Effector memory CD4-positive, alpha-beta T cell (primary cell): ENCODE data around the gene KRTAP12-2.
A peak's percentile ranks its signal among the peaks of the same experiment; 100 is the strongest.

ENCODE experiments used
- DNase-seq, 3 donors: peaks; one replicate each; pipeline ENCODE4 v3.0.0-alpha.2; 2020
- H3K27ac ChIP-seq: 2 replicates; pipeline ENCODE4 v1.7.0; 2013; ENCODE audit warnings: mild to moderate bottlenecking, low read length, moderate library complexity; ENCODE audit not compliant: insufficient read depth, poor library complexity, severe bottlenecking
- H3K27me3 ChIP-seq: replicated peaks from 2 replicates; pipeline ENCODE4 v1.7.0; 2013; ENCODE audit warnings: mild to moderate bottlenecking, low read length; ENCODE audit not compliant: insufficient read depth, control insufficient read depth, poor library complexity, severe bottlenecking
- H3K36me3 ChIP-seq: 2 replicates; pipeline ENCODE4 v1.7.0; 2013; ENCODE audit warnings: mild to moderate bottlenecking, low read length, moderate library complexity; ENCODE audit not compliant: control insufficient read depth, insufficient read depth
- H3K4me1 ChIP-seq: 2 replicates; pipeline ENCODE4 v1.7.0; 2013; ENCODE audit warnings: low read length, mild to moderate bottlenecking; ENCODE audit not compliant: control insufficient read depth, insufficient read depth, poor library complexity, severe bottlenecking
- H3K4me3 ChIP-seq: 2 replicates; pipeline ENCODE4 v1.7.0; 2013; ENCODE audit warnings: low read length, low read depth, mild to moderate bottlenecking; ENCODE audit not compliant: insufficient read depth, poor library complexity, severe bottlenecking
- H3K9me3 ChIP-seq: 2 replicates; pipeline ENCODE4 v1.7.0; 2013; ENCODE audit warnings: mild to moderate bottlenecking, low read length, moderate library complexity; ENCODE audit not compliant: control insufficient read depth
- total RNA-seq, 3 donors: gene quantifications; one replicate each; lab custom pipeline; 2026; lab: John Stamatoyannopoulos, UW

KRTAP12-2 gene
- 0 reads per million in 3 donors for total RNA-seq

DNA sequence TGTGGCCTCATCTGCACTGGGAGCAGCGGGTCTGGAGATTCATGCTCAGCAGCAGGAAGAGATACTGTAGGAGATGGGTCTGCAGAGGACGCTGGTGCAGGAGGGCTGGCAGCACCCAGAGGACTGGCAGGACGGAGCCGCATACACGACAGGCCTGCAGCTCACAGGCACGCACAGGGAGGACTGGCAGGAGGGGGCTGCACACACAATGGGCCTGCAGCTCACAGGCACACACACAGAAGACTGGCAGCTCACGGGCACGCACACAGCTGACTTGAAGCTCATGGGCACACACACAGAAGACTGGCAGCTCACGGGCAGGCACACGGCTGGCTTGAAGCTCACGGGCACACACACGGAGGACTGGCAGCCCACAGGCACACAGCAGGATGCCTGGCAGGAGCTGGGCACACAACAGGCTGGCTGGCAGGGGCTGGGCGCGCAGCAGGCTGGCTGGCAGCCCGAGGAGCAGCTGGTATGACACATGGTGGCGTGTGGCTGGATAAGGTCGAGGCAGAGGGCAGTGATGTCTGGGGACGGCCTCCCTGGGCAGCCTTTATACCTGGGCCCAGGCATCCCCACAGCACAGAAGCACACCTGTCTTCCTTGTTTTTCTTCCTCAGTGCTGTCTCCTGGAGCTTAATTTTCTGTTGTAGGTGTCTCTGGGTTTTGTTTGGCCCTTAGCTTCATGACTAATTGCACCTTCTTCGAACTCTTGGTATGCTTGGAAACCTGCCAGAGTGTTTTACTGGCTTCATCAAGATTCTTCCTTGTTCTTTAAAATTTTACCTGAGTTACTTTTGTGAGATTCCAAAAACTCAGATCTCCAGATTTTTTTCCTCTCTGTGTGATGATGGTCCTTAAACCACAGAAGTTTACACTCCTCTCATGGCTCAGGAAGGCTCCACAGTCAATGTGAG, at the start of gene KRTAP12-2:
TSS of gene KRTAP12-2 (minus strand) at position 527 of the 920 bp plus-strand sequence. CDS start at position 486, 41 bp downstream.
- no peak for DNase-seq
- H3K27ac ChIP-seq = no peak within 1 kb of the TSS
- no peak within 1 kb of the TSS for H3K4me3 ChIP-seq
- H3K27me3 ChIP-seq = no peaks in the 10 kb centered on the region
- H3K4me1 ChIP-seq = no peaks in the 10 kb centered on the region
- H3K36me3 ChIP-seq = no peaks in the 10 kb centered on the region
- H3K9me3 ChIP-seq = peaks cover 4% of the 10 kb centered on the region

GRCh38 chr21:44714905-44715304, 48.2 kb upstream of the KRTAP12-2 start:
- H3K36me3 ChIP-seq = no peaks in the 10 kb centered on the region
- no peak overlapping the region for H3K4me3 ChIP-seq
- DNase-seq = no peak
- H3K4me1 ChIP-seq = peaks cover 20% of the 10 kb centered on the region
- H3K27me3 ChIP-seq = peaks cover 30% of the 10 kb centered on the region
- no peak overlapping the region for H3K27ac ChIP-seq
- H3K9me3 ChIP-seq = no peaks in the 10 kb centered on the region

DNA sequence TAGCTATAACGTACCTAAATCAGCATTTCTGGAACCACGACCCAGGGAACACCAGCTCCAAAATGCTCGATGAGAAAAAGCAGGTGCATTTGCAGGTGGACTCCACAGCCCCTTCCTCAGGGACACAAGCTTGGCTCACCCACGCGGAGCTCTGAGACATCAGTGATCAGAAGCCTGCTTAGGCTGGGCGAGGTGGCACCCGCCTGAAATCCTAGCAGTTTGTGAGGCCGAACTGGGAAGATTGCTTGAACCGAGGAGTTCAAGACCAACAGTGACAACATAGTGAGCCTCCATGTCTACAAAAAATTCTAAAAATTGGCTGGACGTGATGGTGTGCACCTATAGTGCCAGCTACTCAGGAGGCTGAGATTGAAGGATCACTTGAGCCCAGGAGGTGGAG, 47.1 kb upstream of the KRTAP12-2 start:
- Histone ChIP-seq H3K4me3 (no peak overlapping the region), H3K9me3 (no peaks in the 10 kb centered on the region), H3K36me3 (no peaks in the 10 kb centered on the region), H3K27ac (no peak overlapping the region), H3K4me1 (peaks cover 29% of the 10 kb centered on the region), H3K27me3 (peaks cover 35% of the 10 kb centered on the region)
- no peak for DNase-seq

GRCh38 chr21:44713130-44713529, 46.4 kb upstream of the KRTAP12-2 start:
- no peak for DNase-seq
- Histone ChIP-seq H3K27me3 (peaks cover 42% of the 10 kb centered on the region), H3K27ac (no peak overlapping the region), H3K4me3 (no peak overlapping the region), H3K36me3 (no peaks in the 10 kb centered on the region), H3K9me3 (no peaks in the 10 kb centered on the region), H3K4me1 (peaks cover 33% of the 10 kb centered on the region)

GRCh38 chr21:44712203-44713028, 45.7 kb upstream of the KRTAP12-2 start:
- H3K4me3 ChIP-seq = no peak overlapping the region
- no peaks in the 10 kb centered on the region for H3K36me3 ChIP-seq
- H3K27ac ChIP-seq = no peak overlapping the region
- H3K9me3 ChIP-seq = no peaks in the 10 kb centered on the region
- DNase-seq = no peak
- peaks cover 49% of the 10 kb centered on the region for H3K27me3 ChIP-seq
- peaks cover 33% of the 10 kb centered on the region for H3K4me1 ChIP-seq

- H3K4me1 ChIP-seq = peaks cover 33% of the 10 kb centered on the region
Measured at GRCh38 chr21:44711327-44712202, 44.8 kb upstream of the KRTAP12-2 start, which contains the start of gene TSPEAR. Gene TSPEAR (minus strand): TSS chr21:44711572. CDS start chr21:44711514, 58 bp downstream.

DNA sequence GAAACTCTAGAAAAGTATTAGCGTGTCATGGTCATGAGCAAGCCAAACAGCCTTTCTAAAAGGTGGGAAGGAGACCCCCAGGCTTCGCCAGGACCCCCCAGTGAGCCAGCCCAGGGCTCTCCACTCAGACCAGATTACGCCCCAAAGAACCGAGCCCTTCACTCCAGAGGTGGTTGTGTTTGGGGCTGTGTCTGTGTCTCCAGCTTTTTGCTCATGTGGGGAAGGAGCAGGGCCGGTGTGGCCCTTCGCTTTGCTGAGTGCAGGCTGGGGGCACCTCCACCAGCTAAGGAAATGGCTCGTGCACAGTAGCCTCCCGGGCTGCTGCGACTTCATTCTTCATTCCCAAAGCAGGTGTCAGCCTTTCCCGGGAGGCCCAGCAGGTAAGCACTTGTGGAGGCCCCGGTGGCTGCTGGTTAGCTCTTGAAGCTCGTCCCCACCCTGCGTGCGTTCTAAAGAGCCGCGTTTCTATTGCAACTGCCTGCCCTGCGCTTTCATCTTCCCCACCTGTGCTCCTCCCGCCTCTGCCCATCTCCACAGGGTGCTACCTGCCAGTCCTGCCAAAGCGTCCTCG, 44.1 kb upstream of the KRTAP12-2 start:
- no peaks in the 10 kb centered on the region for H3K36me3 ChIP-seq
- H3K27ac ChIP-seq = no peak overlapping the region
- H3K4me1 ChIP-seq = peaks cover 33% of the 10 kb centered on the region
- no peak for DNase-seq
- H3K27me3 ChIP-seq = peaks cover 64% of the 10 kb centered on the region
- no peaks in the 10 kb centered on the region for H3K9me3 ChIP-seq
- H3K4me3 ChIP-seq = peak overlapping the region; percentile 12

More at GRCh38 chr21:44711327-44712202, 44.8 kb upstream of the KRTAP12-2 start, which contains the start of gene TSPEAR:
- H3K27ac ChIP-seq = no peak within 1 kb of the TSS
- peak within 1 kb of the TSS; percentile 12 for H3K4me3 ChIP-seq
- no peaks in the 10 kb centered on the region for H3K9me3 ChIP-seq
- no peaks in the 10 kb centered on the region for H3K36me3 ChIP-seq
- H3K27me3 ChIP-seq = peaks cover 57% of the 10 kb centered on the region
- no peak for DNase-seq

DNA sequence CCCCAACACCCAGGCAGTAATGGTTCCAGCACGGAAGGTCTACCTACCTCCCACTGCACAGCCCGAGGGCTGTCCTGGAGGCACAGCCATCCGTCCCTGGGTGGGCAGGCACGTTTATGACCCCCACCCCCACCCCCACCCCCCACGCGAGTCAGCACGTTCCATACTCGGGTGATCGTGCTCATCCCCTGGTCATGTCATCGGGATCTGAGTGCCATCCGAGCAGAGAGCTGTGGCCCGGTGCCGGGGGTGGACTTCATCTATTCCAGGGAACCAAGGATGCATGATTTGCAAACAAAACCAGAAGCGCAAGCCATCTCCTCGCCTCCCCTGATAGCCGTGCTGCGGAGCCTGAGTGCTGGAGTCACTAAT, 43.6 kb upstream of the KRTAP12-2 start:
- no peak for DNase-seq
- Histone ChIP-seq H3K4me1 (peaks cover 33% of the 10 kb centered on the region), H3K9me3 (no peaks in the 10 kb centered on the region), H3K4me3 (peak overlapping the region; percentile 50), H3K27me3 (peaks cover 65% of the 10 kb centered on the region), H3K27ac (no peak overlapping the region), H3K36me3 (no peaks in the 10 kb centered on the region)
